ENCODE results near the gene POLN. TPM values are rescaled to one million over a fixed set of nuclear protein-coding genes. Genes with fewer than 3 reads are reported as not detected.

POLN gene
- total and polyA plus RNA-seq, 2 experiments from 2014 or later: 1.8 to 4.0 TPM

DNA sequence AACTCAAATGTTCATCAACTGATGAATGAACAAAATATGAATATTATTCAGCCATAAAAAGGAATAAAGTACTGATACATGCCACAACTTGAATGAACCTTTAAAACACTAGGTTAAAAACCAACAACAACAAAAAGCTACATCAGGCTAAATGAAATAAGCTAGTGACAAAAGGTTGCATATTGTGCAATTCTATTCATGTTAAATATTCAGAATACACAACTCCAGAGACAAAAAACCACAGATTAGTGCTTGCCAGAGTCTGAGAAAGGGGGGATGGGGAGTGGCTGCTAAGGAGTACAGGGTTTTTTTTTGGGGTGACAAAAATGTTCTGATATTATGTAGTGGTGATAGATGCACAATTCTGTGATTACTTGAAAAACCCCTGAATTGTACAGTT is 58.5 kb downstream of the POLN start (continued):
- TF ChIP-seq, protein P1, sequence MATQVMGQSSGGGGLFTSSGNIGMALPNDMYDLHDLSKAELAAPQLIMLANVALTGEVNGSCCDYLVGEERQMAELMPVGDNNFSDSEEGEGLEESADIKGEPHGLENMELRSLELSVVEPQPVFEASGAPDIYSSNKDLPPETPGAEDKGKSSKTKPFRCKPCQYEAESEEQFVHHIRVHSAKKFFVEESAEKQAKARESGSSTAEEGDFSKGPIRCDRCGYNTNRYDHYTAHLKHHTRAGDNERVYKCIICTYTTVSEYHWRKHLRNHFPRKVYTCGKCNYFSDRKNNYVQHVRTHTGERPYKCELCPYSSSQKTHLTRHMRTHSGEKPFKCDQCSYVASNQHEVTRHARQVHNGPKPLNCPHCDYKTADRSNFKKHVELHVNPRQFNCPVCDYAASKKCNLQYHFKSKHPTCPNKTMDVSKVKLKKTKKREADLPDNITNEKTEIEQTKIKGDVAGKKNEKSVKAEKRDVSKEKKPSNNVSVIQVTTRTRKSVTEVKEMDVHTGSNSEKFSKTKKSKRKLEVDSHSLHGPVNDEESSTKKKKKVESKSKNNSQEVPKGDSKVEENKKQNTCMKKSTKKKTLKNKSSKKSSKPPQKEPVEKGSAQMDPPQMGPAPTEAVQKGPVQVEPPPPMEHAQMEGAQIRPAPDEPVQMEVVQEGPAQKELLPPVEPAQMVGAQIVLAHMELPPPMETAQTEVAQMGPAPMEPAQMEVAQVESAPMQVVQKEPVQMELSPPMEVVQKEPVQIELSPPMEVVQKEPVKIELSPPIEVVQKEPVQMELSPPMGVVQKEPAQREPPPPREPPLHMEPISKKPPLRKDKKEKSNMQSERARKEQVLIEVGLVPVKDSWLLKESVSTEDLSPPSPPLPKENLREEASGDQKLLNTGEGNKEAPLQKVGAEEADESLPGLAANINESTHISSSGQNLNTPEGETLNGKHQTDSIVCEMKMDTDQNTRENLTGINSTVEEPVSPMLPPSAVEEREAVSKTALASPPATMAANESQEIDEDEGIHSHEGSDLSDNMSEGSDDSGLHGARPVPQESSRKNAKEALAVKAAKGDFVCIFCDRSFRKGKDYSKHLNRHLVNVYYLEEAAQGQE (IDR thresholded peaks at IDR 0.05; ENCODE audit: unreplicated experiment): no peak
- TF ChIP-seq NANOG (IDR thresholded peaks at IDR 0.05; ENCODE audit: borderline replicate concordance): no peak
- TF ChIP-seq ZNF331 (CRISPR knock-in tag; IDR thresholded peaks at IDR 0.05; ENCODE audit: low read depth): no peak
- TF ChIP-seq EZH2 (IDR thresholded peaks at IDR 0.05; ENCODE audit: low read depth, unreplicated experiment): no peak
- TF ChIP-seq, protein P2, sequence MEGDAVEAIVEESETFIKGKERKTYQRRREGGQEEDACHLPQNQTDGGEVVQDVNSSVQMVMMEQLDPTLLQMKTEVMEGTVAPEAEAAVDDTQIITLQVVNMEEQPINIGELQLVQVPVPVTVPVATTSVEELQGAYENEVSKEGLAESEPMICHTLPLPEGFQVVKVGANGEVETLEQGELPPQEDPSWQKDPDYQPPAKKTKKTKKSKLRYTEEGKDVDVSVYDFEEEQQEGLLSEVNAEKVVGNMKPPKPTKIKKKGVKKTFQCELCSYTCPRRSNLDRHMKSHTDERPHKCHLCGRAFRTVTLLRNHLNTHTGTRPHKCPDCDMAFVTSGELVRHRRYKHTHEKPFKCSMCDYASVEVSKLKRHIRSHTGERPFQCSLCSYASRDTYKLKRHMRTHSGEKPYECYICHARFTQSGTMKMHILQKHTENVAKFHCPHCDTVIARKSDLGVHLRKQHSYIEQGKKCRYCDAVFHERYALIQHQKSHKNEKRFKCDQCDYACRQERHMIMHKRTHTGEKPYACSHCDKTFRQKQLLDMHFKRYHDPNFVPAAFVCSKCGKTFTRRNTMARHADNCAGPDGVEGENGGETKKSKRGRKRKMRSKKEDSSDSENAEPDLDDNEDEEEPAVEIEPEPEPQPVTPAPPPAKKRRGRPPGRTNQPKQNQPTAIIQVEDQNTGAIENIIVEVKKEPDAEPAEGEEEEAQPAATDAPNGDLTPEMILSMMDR (conservative IDR thresholded peaks at IDR 0.05; ENCODE audit: low read depth in 2 of 2): no peak
- TF ChIP-seq POLR2AphosphoS5 (IDR thresholded peaks at IDR 0.05; ENCODE audit: low read depth): no peak

DNA sequence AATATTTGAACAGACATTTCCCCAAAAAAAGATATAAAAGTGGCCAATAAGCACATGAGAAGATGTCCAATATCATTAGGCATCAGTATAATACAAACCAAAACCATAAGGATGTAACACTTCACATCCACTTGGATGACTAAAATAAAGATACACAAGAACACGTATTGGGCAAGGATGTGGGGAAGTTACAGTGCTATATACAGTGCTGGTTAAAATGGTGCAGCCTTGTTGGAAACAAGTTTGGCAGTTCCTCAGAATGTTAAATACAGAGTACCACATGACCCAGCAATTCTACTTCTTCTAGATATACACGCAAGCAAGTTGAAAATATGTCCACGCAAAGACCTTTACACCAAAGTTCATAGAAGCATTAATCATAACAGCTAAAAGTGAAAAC is 58.9 kb downstream of the POLN start:
- no peaks in the 10 kb centered on the region for H3K27me3 ChIP-seq (ENCODE audit: insufficient read depth)
- no peak overlapping the region for H3K4me2 ChIP-seq
- no peaks in the 10 kb centered on the region for H3K36me3 ChIP-seq (ENCODE audit: insufficient read depth)
- Mint-ChIP-seq H3K4me3 (no peak overlapping the region), H3K4me1 (no peaks in the 10 kb centered on the region), H3K27me3 (ENCODE audit: insufficient read depth, low read depth, poor library complexity) (peaks cover 7% of the 10 kb centered on the region), H3K27ac (no peak overlapping the region), H3K9me3 (peaks cover 11% of the 10 kb centered on the region), H3K36me3 (ENCODE audit: low read depth) (peaks cover 10% of the 10 kb centered on the region; the same call in 2 of the 3 replicates)
- H2AFZ ChIP-seq: no peak overlapping the region
- ATAC-seq (no peak), DNase-seq (ENCODE audit: low spot score) (no peak)
- no peaks in the 10 kb centered on the region for H3K9me2 ChIP-seq (ENCODE audit: insufficient read depth)
- no peaks in the 10 kb centered on the region for H3K79me2 ChIP-seq (replicated peaks; ENCODE audit: insufficient read depth)
- H3K4me1 ChIP-seq (ENCODE audit: insufficient read depth): no peaks in the 10 kb centered on the region
- H4K20me1 ChIP-seq (replicated peaks; ENCODE audit: insufficient read depth): no peaks in the 10 kb centered on the region
- H3F3A ChIP-seq (replicated peaks; ENCODE audit: low read depth): no peaks in the 10 kb centered on the region
- H3K4me3 ChIP-seq: no peak overlapping the region
- no peak overlapping the region for H3K27ac ChIP-seq (ENCODE audit: low read depth)
- no peak for TF ChIP-seq JUNB (IDR thresholded peaks at IDR 0.05; ENCODE audit: unreplicated experiment)
- no peak for TF ChIP-seq ZNF114 (CRISPR knock-in tag; IDR thresholded peaks at IDR 0.05)
- TF ChIP-seq, protein P1 (IDR thresholded peaks at IDR 0.05; ENCODE audit: unreplicated experiment): no peak
- TF ChIP-seq, protein P3, sequence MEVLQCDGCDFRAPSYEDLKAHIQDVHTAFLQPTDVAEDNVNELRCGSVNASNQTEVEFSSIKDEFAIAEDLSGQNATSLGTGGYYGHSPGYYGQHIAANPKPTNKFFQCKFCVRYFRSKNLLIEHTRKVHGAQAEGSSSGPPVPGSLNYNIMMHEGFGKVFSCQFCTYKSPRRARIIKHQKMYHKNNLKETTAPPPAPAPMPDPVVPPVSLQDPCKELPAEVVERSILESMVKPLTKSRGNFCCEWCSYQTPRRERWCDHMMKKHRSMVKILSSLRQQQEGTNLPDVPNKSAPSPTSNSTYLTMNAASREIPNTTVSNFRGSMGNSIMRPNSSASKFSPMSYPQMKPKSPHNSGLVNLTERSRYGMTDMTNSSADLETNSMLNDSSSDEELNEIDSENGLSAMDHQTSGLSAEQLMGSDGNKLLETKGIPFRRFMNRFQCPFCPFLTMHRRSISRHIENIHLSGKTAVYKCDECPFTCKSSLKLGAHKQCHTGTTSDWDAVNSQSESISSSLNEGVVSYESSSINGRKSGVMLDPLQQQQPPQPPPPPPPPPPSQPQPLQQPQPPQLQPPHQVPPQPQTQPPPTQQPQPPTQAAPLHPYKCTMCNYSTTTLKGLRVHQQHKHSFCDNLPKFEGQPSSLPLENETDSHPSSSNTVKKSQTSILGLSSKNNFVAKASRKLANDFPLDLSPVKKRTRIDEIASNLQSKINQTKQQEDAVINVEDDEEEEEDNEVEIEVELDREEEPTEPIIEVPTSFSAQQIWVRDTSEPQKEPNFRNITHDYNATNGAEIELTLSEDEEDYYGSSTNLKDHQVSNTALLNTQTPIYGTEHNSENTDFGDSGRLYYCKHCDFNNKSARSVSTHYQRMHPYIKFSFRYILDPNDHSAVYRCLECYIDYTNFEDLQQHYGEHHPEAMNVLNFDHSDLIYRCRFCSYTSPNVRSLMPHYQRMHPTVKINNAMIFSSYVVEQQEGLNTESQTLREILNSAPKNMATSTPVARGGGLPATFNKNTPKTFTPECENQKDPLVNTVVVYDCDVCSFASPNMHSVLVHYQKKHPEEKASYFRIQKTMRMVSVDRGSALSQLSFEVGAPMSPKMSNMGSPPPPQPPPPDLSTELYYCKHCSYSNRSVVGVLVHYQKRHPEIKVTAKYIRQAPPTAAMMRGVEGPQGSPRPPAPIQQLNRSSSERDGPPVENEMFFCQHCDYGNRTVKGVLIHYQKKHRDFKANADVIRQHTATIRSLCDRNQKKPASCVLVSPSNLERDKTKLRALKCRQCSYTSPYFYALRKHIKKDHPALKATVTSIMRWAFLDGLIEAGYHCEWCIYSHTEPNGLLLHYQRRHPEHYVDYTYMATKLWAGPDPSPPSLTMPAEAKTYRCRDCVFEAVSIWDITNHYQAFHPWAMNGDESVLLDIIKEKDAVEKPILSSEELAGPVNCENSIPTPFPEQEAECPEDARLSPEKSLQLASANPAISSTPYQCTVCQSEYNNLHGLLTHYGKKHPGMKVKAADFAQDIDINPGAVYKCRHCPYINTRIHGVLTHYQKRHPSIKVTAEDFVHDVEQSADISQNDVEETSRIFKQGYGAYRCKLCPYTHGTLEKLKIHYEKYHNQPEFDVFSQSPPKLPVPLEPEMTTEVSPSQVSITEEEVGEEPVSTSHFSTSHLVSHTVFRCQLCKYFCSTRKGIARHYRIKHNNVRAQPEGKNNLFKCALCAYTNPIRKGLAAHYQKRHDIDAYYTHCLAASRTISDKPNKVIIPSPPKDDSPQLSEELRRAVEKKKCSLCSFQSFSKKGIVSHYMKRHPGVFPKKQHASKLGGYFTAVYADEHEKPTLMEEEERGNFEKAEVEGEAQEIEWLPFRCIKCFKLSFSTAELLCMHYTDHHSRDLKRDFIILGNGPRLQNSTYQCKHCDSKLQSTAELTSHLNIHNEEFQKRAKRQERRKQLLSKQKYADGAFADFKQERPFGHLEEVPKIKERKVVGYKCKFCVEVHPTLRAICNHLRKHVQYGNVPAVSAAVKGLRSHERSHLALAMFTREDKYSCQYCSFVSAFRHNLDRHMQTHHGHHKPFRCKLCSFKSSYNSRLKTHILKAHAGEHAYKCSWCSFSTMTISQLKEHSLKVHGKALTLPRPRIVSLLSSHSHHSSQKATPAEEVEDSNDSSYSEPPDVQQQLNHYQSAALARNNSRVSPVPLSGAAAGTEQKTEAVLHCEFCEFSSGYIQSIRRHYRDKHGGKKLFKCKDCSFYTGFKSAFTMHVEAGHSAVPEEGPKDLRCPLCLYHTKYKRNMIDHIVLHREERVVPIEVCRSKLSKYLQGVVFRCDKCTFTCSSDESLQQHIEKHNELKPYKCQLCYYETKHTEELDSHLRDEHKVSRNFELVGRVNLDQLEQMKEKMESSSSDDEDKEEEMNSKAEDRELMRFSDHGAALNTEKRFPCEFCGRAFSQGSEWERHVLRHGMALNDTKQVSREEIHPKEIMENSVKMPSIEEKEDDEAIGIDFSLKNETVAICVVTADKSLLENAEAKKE (CRISPR knock-in tag; IDR thresholded peaks at IDR 0.05): no peak
- no peak for TF ChIP-seq NANOG (IDR thresholded peaks at IDR 0.05; ENCODE audit: borderline replicate concordance)
- no peak for TF ChIP-seq ZNF331 (CRISPR knock-in tag; IDR thresholded peaks at IDR 0.05; ENCODE audit: low read depth)
- no peak for TF ChIP-seq CREB1 (CRISPR knock-in tag; IDR thresholded peaks at IDR 0.05; ENCODE audit: low read depth)
